Kidney glomerular epithelial cell (primary cell): ENCODE data around the gene CD81.

ENCODE experiments used
- DNase-seq: peaks from one replicate; lab custom pipeline; 2025; lab: John Stamatoyannopoulos, UW

CD81 gene

DNA sequence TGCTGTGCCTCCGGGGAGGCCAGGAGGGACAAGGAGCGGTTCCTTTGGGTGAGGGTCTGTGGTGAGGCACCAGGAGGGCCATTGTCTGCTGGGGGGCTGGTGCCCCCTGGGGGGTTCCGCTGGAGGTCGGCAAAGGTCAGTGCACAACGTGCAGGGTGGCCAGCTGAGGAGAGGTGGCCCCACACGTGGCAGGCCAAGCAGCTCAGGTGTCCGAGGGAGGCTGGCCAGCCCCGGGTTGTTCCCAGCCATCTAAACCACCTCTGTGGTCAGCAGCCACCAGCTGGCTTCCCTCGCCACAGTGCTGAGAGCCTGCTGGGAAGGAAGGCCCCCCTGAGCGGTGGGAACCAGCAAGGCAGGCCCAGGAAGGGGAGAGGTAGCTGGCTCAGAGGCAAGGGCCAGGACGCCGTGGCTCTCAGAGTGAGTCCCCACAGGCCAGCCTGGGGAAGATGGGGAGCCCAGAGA is 27.7 kb downstream of the CD81 start:
- DNase-seq, result no peak

DNA sequence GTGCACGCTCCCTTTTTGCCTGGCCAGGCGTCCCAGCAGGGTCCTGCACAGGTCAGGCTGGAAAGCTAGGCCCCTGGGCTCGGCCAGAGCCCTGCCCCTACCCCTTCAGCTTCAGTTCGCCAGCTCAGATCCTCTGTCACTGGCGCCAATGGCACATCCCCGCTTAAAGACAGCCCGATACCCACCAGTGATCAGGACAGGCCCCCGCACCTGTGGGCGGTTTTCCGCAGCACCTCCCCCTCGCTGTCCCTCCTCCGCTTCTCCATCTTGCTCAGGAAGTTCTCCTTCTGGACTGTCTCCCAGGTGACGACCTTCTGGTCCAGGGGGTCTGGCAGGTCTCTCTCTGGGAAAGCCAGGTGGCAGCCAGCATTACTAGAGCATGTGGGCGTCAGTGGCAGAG is 29.3 kb downstream of the CD81 start:
- DNase-seq, result no peak

DNA sequence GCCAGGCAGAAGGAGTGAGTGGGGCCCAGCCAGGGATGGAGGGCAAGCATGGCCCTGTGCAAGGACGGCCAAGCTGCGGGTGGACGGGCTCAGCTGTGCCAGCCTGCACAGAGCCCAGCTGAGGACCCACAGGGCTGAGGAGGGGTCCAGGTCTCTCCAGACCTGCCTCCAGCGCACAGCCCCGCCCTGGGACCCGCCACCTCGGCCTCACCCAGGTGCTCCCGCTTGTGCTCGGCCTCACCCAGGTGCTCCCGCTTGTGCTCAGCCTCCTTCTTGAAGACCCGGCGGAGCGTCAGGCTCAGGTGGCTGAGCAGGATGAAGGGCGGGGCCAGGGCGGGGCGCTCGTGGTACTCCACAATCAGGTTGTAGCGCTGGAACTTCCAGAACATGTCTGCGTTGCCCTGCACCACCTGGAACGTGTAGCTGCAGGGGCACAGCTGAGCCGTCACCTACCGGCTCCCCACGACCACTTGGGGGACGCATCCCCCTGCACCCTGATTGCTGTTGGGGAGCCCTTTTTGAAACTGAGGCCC is 29.8 kb downstream of the CD81 start:
- DNase-seq, result no peak

DNA sequence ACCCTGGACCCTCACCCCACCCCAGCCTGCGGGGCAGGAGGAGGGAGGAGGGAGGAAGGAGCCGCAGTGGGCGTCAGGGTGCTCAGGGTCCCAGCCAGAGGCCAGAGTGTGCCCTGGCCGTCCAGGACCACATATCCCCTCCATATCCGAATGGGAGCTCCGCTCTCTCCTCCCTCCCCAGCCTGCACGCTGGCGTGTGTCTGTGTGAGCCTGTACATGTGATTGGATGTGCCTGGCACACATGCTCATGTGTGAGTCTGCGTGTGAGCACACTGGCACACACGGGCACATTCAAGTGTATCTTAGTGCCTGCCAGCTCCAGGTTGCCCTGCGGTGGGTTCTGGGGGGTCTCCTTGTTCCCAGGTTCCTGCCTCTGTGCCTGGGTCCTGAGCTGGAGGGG is 31.6 kb downstream of the CD81 start:
- DNase-seq, result no peak

DNA sequence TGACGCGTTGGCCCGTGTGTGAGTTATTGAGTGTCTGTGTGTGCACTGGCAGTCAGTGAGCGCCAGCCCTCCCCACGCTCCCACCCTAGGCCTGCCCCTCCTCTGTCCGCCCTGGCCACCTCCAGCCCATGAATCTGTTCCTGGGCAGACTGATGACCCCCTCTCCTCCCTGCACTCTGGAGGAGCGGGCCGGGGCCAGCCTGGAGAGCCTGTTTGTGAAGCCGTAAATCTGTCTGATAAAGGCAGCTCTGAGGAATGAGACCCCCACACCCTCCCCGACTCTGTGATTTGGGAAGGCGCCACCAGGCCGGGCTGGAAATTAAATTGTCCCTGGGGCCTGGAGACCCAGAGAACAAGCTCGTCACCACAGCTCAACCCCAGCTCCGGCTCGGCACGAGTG is 32.0 kb downstream of the CD81 start:
- DNase-seq, result no peak

DNA sequence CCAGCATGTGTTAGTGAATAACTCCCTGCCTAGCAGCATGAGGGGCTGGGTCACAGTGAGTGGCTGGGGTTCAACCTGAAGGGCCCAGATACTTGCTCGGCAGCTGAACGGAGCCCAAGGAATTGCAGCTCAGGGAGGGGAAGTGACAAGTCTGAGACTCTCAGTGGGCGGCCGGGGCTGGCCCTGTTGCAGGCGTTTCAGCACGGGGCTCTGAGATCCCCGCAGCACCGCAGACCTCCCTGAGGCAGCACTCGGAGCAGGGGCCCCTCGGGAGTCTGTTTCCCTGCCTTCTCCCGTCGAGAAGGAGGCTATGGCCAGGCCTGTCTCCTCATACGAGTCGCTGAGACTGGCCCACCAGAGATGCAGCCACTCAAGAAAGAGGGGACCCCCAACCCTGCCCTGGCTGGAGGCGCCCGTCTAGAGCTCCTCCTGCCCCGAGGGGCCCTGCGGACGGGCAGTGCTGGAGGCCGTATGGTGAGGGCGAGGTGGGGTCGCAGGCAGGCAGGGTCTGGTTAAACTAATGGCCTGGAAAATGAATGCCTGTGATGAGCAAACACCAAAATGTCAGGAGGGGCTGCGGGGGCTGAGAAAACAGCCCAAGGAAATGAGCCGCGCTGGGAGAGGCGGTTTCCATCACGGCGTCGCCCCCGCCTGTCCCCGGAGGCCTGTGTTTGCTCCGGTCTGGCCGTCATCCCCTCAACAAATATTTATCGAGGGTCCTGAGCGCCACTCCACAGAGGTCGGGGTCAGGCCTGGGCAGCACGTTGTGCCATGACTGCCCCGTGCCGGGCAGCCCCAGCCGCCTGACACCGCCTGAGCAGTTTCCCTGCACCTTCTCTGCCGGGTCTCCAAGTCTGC is 32.7 kb downstream of the CD81 start:
- no peak for DNase-seq

DNA sequence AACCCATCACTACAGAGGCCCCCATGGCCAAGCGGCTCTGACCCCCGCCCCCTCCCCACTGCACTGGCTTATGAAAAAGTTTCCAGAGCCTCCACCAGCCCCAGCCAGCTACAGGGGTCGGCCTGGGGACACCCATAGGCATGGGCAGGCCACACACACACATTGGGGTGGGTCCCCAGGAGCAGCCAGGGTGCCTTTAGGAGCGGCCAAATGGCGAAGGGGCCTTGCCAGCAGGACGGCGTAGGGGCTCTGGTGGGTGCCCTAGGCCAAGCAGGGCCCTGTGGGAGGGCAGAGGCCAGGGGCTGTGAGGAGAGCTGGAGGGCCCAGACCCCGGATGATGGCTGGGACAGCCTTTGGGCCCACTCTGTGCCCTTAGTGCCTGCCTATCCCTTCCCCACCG is 33.5 kb downstream of the CD81 start:
- DNase-seq, result no peak

DNA sequence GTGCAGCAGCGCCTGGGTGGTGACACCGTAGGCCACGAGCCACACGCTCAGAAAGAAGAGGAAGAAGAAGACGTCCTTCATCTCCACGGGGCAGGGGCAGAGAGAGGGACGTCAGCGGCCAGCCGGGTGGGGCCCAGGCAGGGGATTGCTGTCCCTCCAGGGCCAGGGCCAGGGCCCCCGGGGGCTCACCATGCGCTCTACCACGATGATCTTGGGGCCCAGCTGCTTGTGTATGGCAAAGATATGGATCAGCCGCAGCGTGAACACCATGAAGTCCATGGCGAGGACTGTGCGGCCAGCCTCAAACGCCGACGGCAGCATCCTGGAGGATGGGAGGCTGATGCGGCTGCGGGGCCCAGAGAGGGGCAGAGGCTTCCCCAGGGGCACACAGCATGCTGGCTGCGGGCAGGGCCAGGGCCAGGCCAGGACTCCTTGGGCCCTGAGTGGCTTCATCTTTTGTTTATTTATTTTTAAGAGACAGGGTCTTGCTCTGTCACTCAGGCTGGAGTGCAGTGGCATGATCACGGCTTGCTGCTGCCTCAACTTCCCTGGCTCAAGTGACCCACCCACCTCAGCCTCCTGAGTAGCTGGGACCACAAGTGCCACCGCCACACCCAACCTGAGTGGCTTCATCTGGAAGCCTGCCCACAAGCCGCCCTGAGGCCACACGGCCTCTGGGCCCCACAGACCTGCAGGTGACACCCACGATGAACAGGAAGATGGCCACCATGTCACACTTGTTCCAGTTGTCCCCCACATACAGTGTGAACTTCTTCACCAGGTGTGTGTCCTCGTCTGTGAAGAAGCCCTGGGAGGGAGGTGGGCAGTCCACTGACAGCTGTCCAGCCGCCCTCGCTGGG is 34.6 kb downstream of the CD81 start:
- no peak for DNase-seq

DNA sequence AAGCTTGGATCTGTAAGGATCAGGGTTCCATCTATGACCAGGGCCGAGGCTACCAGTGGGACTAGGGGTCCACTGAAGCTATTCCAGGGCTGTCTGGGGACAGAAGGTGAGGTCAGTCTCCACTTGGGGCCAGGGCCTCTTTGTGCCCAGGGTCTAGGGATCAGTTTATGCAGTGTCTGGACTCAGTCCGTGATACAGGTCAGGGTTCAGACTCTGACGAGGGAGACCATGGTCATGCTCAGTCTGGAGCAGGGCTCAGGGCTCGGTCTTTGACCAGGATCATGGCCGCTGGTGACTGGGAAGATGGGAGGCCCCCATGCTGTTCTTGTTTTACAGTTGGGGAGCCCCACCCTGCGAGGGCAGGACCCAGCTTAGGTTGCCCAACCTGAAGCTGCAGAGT is 35.2 kb downstream of the CD81 start:
- no peak for DNase-seq

DNA sequence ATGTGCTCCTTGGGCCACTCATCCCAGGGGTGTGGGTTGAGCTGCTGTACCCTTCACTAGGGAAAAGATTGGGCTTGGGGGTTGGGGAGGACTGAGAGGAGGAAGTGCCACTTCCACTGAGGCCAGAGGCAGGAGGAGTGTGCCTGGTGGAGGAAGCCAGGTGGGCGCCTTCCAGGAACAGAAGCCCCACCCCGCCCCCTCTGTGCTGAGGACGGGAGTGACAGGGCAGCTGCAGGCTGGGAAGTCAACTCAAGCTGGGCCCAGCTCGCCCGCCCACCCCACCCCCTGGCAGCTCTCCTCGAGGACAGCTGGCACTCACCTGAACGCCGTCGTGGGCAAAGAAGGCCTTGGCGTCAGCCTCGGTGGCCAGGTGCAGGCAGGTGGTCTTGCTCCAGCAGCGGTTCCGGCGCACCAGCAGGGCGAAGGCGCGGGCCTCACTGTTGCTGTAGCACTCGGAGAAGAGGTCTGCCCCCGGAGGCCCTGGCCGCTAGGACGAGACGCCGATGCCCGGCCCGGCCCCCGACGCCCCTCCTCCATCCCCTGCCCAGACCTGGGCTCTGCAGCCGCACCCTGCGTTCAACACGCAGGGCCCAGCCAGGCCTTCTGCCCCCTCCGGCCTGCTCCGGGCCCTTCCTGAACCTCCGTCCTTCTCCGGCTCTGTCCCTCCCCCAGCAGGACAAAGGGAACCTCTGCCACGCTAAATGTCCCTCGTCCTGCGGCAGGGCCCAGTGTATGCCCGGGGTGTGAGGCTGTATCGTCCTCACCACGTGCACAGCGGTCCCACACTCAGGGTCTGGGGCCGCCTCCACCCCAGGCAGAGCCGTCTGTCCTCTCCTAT is 36.9 kb downstream of the CD81 start:
- DNase-seq, result no peak

DNA sequence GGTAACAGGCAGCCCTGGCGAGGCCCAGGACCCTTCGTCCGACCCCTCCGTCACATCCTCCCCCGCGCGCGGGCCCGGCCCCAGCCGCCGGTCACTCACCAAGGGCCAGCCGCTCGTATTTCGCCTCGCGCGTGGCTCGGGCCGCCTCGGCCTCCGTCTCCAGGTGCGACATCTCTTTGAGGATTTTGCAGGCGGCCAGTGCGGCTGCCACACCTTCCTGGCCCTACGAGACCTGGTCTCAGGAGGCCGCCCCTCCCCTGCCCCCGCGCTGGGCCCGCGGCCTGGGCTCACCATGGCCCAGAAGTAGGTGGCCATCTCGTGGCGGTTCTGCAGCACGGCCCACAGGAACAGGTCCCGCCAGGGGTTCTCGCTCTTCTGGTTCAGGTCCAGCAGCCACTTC is 37.5 kb downstream of the CD81 start:
- DNase-seq, result no peak

DNA sequence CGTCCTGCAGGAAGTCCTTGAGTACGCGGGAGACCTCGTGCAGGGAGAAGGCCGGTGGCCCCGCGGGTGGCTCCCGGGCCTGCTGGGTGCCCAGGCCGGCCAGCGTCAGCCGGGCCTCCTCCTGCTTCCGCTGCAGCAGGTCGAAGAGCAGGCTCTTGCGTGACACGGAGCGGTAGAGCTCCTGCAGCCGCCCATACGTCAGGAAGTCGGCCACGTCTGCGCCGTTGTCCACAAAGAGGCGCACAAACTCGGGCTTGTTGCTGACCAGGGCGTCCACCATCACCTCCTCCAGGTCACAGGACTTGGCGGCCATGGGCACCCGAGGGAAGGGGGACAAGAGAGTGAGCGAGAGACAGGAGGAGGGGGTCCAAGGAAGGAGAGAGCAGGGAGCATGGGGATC is 38.1 kb downstream of the CD81 start:
- DNase-seq, result no peak

DNA sequence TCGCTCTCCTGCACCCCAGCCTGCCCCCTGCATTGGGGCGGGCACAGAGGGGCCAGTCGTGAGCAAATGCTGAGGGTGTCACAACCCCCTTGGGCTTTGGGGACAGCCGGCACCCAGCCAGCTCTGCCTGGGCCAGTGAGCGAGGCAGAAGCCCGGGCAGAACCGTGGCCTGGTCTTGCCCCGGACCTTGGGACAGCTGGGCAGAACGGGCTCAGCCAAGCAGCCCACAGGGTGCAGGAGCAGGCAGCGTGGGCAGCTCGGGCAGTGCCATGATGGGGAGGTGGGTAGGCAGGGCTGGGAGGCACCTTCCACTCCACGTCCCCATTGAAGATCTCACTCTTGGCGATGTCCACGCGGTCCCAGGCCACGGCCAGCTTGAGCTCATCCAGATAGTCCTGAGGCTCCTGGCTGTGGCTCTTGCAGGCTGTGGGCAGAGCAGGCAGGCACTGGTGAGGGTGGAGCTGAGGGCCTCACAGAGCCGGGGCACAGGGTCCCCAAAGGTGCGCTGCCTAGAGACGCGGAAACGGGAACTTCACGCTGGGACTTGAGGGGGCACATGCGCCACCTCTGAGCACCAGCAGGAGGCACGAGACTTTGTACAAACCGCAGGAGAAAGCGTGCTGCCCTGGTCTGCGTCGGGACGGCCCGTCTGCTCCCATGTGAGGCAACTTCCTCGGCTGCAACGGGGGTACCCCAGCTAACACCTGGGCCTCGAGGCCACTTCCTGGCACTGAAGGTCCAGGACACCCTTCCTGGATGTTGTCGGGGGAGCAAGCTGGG is 38.7 kb downstream of the CD81 start:
- no peak for DNase-seq

DNA sequence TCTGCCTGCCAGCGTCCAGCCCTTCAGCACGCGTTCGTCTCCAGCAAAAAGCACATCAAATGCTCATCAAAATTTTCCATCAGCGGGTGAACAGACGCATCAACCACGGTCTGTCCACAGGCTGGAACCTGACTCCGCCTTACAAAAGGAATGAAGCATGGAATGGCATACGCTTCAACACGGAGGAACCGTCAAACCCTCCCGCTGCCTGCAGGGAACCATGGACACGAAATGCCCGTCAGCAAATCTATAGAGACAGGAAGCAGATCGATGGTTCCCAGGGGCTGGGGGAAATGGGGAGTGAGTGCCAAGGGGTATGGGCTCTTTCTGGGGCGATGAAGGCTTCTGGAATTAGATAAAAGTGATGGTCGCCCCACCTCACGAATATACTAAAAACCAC is 39.7 kb downstream of the CD81 start:
- DNase-seq, result no peak

DNA sequence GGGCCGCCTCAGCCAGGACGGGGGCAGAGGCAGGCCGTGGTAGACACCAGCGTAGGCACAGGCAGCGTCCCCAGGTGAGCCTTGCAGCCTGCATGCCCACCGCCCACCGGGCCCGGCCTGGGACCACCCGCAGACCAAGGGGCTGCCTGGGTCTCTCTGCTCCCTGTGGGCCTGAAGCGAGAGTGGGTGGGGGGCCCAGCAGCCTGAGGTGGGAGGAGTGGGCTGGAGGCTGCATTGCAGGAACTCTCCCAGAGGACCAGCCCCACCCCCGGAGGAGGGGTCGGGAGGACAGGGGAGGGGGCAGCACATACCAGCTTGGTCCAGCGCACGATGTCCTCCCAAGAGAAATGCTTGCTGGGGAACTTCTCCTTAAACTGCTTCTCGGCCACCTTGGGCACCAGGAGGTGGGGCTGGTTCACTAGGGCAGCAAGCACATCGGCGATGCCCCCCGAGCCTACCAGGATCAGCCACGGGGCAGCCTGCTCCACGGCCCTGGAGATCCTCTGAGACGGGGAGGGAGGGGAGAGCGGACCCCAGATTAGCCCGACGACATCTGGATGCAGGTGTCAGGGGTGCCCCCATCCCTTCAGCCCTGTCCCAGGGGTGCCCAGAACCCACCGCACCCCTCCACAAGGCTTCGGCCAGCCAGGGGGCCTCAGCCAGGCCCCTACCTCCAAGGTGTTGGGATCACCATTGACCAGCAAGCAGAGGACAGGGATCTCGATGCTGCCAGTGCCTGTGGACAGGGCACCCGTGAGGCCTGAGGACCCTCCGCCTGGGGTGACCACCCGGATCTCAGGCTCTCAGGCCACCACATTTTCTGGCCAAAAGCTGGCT is 41.0 kb downstream of the CD81 start:
- DNase-seq, result no peak

DNA sequence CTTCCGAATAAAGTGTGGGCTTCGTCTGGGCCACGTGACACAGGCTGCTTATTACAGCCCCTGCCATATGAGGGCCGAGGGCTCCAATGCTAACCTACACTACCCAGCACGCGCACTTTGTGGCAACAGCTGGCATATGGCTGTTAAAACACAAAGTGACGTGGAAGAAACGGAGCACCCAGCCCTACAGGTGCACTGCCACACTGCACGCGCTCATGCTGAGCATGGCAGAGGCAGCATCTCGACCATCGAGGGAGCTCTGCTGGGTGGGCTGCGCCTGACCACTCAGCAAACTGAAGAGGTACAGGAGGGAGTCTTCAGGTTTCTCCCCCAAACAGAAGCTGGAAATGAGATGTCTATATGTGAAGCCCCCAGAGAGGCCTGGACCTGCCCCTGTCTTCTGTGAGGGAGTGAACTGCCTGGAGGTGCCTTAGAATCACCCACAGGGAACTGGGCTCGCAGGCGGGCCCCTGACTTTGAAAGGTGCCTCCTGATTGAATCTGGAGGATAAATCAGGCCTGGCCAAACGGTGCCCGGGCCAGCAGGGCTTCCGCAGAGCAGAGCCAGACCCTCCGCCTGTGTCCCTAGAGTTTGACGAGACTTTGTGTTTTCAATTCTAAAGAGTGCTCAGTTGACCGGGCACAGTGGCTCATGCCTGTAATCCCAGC is 41.7 kb downstream of the CD81 start:
- no peak for DNase-seq

DNA sequence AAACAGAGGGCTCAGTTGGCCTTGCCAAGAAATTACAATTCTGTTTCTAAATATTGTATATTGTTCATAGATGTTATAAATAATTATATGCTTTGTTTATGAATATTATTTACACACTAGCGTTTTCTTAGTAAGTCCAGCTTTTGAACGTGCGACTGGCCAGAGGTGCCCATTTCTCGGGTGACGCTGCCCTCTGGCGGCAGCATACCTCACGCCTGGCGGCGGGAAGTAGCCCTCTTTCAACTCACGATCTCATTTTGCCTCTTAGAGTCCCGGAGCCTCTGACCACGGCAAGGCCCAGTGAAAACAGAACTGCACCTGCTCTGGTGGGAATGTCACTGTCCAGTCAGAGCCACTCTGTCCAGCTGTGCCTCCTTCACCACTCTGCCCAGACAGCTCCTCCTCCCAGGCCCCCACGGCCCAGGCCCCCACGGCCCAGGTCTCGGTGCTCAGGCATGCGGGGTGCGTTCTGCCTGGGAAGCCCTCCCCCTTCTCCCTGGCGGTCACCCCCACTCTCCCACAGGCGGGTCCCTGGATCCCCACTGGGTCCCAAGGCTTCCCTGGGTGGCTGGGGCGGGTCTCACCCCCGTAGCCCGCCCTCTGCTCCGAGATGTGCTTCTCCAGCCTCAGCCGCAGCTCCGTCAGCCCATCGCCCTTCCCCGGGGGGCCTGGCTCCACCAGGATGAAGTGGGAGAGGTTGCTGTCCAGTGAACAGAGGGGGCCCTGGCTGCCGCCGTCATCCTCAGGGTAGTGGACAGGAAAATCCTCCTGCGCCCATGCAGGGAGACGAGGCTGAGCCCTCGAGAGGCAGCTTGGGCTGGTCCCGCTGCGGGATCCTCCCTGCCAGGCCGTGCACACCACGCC is 42.8 kb downstream of the CD81 start:
- DNase-seq, result peak; percentile 39

DNA sequence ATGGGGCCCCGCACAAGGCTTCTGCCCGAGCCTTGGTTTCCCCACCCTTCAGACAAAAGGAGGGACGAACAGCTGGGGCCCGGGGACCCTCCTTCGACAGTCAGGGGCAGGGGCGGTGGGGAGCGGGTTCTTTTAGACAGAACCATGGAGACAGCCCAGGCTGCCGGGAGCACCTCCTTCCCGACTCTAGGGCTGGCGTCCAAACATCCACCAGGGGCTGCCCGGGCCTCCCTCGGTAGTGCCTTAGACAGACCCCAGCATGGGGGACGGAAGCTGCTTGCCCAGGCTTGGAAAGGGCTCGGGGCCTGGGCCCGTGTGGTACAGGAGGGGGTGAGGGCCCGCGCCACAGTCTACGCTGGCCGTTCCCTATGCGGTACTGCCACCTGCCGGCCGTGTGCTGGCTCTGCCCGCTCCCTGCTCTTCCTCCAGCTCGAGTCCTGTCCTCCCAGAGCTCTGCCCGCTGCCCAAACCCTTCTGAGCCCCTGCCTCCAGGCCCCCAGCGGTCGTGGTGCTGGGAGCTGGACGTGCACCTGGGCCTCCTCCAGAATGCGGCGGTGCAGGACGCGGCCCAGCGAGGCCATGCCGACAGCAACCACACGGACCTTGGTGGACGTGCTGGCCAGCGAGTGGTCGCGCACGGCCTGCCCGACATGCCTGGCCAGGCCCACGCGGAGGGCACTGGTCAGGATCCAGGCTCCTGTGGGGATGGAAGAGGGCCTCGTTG is 43.6 kb downstream of the CD81 start:
- DNase-seq, result peak; percentile 68
